GM12878 (cell line): ENCODE data around the gene SLC17A8.
"Not testable (repeated sequence)": the region's sequence is repeated elsewhere in the genome, so short reads cannot be mapped to it uniquely, and the experiment has no call there.

Experiments used
- CTCF ChIP-seq, 3 experiments: IDR thresholded peaks in 2 of 3; conservative IDR thresholded peaks in 1 of 3; 2 replicates each; pipeline ENCODE4 v1.5.1; 2011; ENCODE audit warnings: low read depth in 3 of 3, low read length in 3 of 3, mild to moderate bottlenecking in 3 of 3, control low read depth in 2 of 3, moderate library complexity in 2 of 3, inconsistent platforms in 1 of 3, mixed read lengths in 1 of 3; ENCODE audit not compliant: control insufficient read depth in 2 of 3, insufficient read depth in 1 of 3; ENCODE audit errors: extremely low read depth in 1 of 3
- IKZF1 ChIP-seq: fragments of 450-650 bp; conservative IDR thresholded peaks from 2 replicates; pipeline ENCODE4 v1.6.1; 2017; ENCODE audit warnings: antibody characterized with exemption, mild to moderate bottlenecking
- SMAD1 ChIP-seq: fragments of 450-650 bp; IDR thresholded peaks from 2 replicates; pipeline ENCODE4 v1.6.1; 2018; ENCODE audit warnings: mild to moderate bottlenecking, low read depth; ENCODE audit not compliant: partially characterized antibody
- TCF3 ChIP-seq: IDR thresholded peaks from 2 replicates; pipeline ENCODE4 v1.6.1; 2012; ENCODE audit warnings: low read depth, mild to moderate bottlenecking, low read length, borderline replicate concordance; ENCODE audit not compliant: insufficient read depth
- ZBTB40 ChIP-seq: fragments of 450-650 bp; IDR thresholded peaks from 2 replicates; pipeline ENCODE4 v1.6.1; 2016; ENCODE audit warnings: mild to moderate bottlenecking, moderate library complexity, borderline replicate concordance

DNA sequence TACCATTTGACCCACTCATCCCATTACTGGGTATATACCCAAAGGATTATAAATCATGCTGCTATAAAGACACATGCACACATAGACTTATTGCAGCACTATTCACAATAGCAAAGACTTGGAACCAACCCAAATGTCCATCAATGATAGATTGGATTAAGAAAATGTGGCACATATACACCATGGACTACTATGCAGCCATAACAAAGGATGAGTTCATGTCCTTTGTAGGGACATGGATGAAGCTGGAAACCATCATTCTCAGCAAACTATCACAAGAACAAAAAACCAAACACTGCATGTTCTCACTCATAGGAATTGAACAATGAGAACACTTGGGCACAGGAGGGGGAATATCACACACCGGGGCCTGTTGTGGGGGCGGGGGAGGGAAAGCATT is 14.0 kb upstream of the SLC17A8 start:
- not testable (repeated sequence) for TF ChIP-seq ZBTB40; TCF3; CTCF (IDR thresholded peaks at IDR 0.05 in 2 of 3, conservative IDR thresholded peaks at IDR 0.05 in 1 of 3; ENCODE audit: control insufficient read depth in 2 of 3, extremely low read depth in 1 of 3, insufficient read depth in 1 of 3, low read depth in 3 of 3, low read length in 3 of 3); IKZF1; SMAD1
